ENCODE data around the gene GCNT4. TPM values are rescaled to one million over a fixed set of nuclear protein-coding genes. Genes with fewer than 3 reads are reported as not detected.

The GCNT4 gene
- total and polyA plus RNA-seq, 2 experiments from 2014 or later, result 2.5 to 5.4 TPM

- TF ChIP-seq ZNF462 (CRISPR knock-in tag; IDR thresholded peaks at IDR 0.05), result no peak
Measured at GRCh38 chr5:75088648-75089047, 36.3 kb upstream of the GCNT4 start (continued).

GRCh38 chr5:75081510-75081909, 29.2 kb upstream of the GCNT4 start:
- Histone ChIP-seq H3F3A (replicated peaks; ENCODE audit: low read depth) (no peaks in the 10 kb centered on the region), H3K36me3 (ENCODE audit: insufficient read depth) (no peaks in the 10 kb centered on the region), H3K79me2 (replicated peaks; ENCODE audit: insufficient read depth) (no peaks in the 10 kb centered on the region), H3K27ac (ENCODE audit: low read depth) (no peak overlapping the region), H3K9me2 (ENCODE audit: insufficient read depth) (no peaks in the 10 kb centered on the region; the same call in 1 of the 2 replicates), H3K27me3 (ENCODE audit: insufficient read depth) (no peaks in the 10 kb centered on the region), H3K4me3 (no peak overlapping the region), H4K20me1 (replicated peaks; ENCODE audit: insufficient read depth) (no peaks in the 10 kb centered on the region), H3K4me1 (ENCODE audit: insufficient read depth) (no peaks in the 10 kb centered on the region), H2AFZ (no peak overlapping the region), H3K4me2 (no peak overlapping the region)
- H3K9me3 Mint-ChIP-seq, result no peaks in the 10 kb centered on the region
- H3K4me1 Mint-ChIP-seq, result no peaks in the 10 kb centered on the region
- no peak for DNase-seq (ENCODE audit: low spot score)
- H3K27me3 Mint-ChIP-seq (ENCODE audit: insufficient read depth, low read depth, poor library complexity), result no peaks in the 10 kb centered on the region
- H3K4me3 Mint-ChIP-seq, result no peak overlapping the region
- ATAC-seq, result no peak
- H3K27ac Mint-ChIP-seq, result no peak overlapping the region
- H3K36me3 Mint-ChIP-seq (ENCODE audit: low read depth), result no peaks in the 10 kb centered on the region
- TF ChIP-seq REST (IDR thresholded peaks at IDR 0.05; ENCODE audit: unreplicated experiment) (no peak), CREB1 (CRISPR knock-in tag; IDR thresholded peaks at IDR 0.05; ENCODE audit: low read depth) (no peak), POLR2AphosphoS5 (IDR thresholded peaks at IDR 0.05; ENCODE audit: low read depth) (no peak), ZNF331 (CRISPR knock-in tag; IDR thresholded peaks at IDR 0.05; ENCODE audit: low read depth) (no peak), ZNF462 (CRISPR knock-in tag; IDR thresholded peaks at IDR 0.05) (no peak), EZH2 (IDR thresholded peaks at IDR 0.05; ENCODE audit: low read depth, unreplicated experiment) (no peak)

Measured in GM23338 (cell line).